ENCODE measurements around the gene MYO10.

DNA sequence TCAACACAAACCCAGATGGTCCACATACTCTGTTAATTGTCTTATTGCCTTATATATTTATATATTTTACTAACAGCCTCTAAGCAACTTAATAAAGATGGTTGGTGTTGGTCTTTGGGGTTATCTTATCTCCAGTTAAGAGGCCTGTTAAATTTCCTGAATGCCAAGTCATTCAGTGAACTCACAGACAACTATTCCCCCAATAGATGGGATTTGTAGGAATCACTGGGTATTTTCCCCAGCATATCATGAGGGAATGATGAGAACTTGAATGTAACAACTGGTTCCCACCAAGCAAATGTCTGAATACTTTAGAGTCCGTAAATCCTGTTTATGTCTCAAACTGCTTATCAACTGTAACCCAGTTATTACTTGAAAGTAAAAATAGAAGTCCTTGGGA, 276.6 kb downstream of the MYO10 start:
- TF ChIP-seq, protein P1, sequence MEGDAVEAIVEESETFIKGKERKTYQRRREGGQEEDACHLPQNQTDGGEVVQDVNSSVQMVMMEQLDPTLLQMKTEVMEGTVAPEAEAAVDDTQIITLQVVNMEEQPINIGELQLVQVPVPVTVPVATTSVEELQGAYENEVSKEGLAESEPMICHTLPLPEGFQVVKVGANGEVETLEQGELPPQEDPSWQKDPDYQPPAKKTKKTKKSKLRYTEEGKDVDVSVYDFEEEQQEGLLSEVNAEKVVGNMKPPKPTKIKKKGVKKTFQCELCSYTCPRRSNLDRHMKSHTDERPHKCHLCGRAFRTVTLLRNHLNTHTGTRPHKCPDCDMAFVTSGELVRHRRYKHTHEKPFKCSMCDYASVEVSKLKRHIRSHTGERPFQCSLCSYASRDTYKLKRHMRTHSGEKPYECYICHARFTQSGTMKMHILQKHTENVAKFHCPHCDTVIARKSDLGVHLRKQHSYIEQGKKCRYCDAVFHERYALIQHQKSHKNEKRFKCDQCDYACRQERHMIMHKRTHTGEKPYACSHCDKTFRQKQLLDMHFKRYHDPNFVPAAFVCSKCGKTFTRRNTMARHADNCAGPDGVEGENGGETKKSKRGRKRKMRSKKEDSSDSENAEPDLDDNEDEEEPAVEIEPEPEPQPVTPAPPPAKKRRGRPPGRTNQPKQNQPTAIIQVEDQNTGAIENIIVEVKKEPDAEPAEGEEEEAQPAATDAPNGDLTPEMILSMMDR (IDR thresholded peaks at IDR 0.05): no peak
- TF ChIP-seq EP300 (IDR thresholded peaks at IDR 0.05) (no peak), POLR2AphosphoS5 (IDR thresholded peaks at IDR 0.05) (no peak)
